Non-pigmented ciliary epithelial cell (primary cell): ENCODE results near the gene PABPC3.

Experiments used
- DNase-seq: peaks from one replicate; pipeline ENCODE4 v3.0.0-alpha.2; 2010; ENCODE audit warnings: low read depth

Gene PABPC3

DNA sequence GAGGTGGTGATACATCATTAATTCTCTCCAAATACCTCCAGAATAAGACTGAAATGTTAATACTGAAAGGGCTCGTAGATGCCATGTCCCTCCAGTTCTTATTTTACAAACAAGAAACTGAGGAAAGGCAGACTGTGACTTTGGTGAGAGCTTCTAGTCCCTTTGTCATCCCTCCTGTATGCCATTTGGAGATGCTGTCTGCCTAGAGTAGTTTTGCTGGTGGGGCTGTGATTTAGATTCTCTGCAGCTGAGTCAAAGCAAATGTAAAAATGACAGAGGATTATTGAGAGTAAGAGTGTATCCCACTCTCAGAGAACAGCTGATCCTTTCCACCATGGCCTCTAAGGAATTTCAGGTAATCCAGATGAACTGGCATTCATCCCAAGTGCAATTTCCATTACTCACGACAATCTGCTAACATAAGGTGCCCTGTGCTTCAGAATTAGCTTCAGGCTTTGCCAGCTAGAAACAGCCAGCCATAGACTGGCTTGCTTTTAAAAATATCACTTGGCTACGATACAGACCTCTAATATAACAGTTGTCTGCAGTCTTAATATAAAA, 16.8 kb downstream of the PABPC3 start:
- no peak for DNase-seq

DNA sequence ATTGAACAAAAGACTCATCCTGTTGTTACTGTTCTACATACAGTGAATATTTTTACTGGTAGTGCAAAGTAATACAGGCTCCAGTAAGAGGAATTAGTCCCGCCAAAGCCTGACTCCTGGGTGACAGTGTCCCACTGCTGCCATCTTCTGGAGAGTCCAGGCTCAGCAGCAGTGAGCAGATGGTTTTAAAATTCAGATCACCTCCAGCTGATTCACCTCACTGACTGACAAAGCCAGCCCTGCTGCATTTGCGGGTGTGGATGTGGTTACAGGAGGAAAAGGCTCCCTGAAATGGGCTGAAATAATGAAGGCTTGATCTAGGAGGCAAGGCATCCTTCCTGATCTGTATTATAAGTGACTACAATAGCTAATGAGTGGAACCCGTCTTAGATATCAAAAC, 18.3 kb downstream of the PABPC3 start:
- DNase-seq = peak; percentile 56

DNA sequence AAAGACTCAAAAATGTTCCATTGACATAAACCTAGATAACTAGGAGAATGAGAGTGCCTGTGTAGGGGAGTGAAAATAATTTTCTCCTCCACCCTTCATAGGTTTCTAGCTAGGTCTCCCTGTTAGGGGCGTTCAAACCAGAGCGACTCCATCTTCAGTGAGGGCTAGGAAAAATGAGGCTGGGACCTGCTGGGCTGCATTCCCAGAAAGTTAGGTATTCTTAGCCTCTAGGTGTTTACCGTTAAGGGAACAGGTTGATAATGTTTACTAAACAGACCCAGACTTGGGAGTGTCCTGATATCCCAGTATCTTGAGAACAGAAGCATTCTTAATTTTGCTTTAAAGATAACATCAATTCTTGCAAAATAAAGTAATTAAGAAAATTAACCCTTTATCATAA, 20.1 kb downstream of the PABPC3 start:
- no peak for DNase-seq

DNA sequence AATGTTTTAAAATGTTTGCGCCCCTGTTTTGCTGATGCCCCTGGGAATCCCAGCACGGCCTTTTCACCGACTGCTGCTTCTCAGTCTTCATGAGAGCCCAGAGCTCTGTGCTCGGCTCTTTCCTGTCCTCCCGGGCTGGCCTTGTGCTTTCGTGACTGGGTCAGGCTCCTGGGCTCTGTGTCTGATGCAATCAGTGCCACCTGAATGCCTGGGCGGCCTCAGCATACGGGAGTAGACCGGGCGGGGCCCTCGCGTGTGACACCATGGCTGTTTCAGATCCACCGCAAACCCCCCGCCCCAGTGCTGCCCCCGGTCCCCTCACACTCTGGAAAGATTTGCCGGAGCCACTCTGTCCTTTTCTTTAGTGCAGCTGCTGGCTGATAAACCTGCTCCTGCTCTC, 21.4 kb downstream of the PABPC3 start:
- DNase-seq = no peak

DNA sequence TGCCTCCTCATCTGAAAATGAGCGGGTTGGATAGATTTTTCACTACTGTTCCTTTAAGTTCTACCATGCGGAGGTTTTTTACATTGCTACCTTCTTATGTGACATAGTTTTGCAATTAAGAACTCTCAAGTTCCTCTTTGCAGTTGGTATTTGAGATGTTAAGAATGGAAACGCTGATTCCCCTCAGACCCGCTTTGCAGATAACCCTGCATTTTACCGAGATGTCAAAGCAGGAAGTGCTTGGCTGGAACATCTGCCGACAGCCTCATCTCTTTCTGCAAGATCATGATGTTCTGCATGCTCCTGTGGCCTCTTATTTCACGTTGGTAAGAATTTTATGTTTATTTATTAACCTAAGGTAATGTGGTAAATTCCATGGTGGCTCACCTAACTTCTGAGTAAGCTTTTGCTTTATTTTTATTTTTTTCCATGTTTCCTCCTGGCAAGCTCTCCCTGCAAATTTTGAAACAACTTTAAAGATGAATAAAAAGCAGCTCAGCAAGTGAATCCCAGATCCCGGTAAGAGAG, 22.5 kb downstream of the PABPC3 start:
- DNase-seq = no peak

DNA sequence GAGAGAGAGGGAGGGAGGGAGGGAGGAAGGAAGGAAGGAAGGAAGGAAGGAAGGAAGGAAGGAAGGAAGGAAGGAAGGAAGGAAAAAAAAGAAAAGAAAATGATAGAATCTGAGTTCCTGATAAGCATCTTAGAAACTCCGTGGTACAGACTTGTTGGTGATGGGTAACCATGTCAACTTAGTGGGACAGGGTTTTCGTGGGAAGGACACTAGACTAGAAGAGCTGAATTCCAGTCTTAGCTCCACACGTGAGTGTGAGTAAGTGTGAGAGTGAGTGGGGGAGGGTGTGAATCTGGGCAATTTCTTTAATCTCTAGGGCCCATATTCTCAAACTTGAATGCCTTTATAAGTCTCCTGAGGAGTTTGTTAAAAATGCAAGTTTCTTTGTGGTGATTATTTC, 35.0 kb downstream of the PABPC3 start:
- DNase-seq = no peak

DNA sequence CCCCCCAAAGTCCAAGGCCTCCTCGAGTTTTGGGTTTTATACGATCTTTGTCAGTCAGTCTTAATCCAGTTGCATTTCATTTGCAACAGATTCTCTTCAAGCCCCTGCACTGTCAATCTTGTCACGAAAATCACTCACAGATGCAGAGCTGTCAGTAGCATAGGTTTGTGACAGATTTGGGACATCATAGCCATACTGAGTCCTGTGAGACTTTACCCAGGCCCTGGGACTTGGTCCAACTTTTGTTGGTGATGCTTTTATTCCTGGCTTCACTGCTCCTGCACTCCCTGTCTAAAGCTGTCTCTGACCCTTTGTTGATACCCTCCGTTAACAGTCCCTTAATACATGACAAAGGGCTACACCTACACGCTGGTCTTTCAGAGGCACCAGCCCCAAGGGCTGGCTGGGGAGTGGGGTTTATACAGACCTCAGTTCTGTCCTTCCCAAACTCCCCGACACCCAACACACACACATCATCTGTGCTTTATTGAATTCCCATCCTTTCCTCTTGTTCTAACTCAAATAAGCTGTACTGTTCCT, 36.0 kb downstream of the PABPC3 start:
- DNase-seq = no peak

DNA sequence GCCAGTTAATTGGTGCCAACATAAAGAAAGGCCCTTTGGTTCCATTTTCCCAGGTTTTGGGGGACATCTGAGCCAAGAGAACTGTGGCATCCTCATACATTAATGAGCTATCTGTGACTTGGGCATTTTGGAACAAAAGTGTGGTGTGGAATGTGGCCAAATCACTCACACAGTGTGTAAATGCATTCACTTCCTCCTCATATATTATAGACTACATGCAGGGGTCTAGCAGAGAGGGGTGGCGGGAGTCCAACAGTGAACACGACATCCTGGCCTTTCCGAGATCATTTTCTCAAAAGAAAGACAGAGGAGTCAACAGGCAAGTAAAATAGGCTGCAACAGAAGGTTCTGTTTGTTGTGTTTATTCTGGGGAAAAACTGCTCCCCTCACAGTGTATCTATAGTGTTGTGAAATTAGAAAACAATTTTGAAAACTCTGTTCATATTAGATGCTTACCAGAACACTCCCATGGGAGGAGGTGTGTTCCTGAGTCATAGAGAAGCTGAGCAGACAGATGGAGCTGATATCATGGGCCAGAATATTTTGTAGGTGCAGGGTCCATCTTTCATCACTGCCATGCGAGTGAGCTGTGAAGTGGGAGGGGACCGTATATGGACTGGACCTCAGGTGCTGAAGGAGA, 36.9 kb downstream of the PABPC3 start:
- no peak for DNase-seq

DNA sequence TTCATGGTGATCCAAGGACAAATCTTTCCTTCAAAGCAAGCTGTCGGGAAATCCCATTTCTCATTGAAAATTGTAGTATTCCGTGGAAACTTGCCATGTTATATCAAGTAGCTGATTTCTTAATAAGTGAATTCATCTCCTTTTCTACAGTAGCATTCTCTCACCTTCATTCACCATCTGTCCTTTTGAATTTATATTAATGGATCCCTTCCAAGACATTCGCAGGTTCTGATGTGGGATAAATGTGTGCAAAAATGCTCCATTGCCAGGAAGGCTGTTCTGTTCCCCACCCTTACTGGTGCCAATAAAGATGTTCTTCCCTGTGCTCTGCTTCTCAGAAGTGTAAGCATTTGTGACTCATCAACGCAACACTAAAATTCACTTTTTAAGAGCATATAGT, 40.0 kb downstream of the PABPC3 start:
- no peak for DNase-seq

DNA sequence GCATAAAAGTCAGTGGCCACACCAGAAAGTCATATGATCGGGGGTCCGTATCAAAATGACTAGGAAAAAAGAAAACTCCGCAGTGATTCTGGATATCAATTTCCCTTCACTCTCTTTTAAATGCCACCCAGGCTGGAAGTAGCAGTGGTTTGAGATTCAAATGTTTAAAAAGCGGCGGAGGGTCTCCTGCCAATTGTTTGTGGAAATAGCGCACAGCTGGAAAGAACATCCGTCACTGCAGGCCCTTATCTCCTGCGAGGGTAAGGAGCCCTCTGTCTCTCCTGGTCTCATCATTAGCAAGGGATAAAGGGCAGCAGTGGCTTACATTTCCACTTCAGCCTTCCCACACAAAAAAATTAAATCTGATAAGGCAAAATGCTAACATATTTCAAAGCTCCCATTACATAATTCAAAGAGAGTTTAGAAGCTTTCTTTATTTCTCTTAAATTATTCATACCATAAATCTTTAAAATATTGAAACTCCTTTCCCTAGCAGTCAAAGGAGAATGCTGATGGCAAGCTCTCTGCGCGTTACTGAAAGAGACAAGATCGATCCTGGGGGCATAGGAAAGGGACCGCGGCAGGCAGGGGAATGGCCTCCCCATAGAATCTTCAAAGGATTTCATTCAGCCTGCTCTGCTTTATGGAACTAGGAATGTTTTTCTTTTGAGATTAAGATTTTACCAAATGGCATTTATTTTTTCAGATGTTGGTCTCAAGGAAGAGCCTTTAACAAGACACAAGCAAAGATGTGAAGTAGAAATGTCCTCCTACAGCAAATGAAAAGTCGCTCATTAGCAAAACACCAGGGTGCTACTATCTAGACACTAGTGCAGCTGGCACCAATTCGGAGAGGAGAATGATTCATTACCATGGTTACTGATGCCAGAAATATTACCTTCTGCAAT, 41.2 kb downstream of the PABPC3 start:
- no peak for DNase-seq

DNA sequence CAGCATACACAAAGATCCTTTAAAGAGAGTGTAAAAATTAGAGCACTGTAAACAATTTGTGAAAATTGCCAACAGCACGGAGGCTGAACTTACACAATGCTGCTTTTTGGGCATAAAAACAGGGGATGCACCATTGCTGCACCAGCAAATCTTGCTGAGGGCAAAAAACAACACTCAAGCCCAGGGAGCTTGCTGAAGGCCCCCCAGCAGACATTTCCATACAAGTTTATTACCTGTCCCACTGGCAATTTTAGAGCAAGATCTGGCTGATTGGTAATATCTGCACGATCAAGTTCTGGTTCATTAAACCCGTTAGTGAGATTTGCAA, 41.8 kb downstream of the PABPC3 start:
- DNase-seq = no peak

DNA sequence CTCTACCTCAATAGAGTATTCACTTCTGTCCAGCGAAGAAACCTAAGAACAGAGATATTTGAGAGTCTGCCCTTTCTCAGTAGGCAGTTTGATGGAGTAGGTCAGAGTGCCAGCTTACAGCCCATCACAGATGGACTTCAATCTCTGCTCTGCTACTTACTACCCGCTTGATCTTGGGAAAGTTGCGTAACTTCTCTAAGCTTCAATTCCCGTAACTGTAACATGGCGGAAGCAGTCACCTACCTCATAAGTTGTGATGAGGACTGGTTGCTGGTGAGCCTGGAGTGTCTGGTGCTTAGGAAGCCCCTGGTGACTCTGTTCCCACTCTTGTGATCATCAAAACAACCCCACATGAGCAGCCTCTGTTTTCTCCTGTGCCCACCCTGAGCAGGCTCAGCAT, 45.1 kb downstream of the PABPC3 start:
- no peak for DNase-seq

DNA sequence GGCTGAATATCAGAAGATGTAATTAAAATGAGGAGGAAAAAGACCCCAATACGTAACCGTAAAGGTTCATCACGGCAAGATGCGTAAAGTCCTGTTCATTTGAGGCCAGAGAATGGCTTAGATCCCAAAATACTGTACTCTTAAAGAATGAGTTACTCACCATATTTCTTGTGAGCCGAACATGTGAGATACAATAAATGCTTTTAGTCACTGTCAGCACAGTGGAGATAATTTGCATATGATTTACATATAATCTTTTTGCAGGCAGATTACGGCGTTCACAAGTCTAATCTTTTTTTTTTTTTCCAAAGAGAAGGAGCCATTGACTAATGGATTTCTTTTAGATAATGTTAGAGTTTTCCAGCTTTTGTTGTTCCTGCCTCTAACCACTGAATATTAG, 47.8 kb downstream of the PABPC3 start:
- no peak for DNase-seq

DNA sequence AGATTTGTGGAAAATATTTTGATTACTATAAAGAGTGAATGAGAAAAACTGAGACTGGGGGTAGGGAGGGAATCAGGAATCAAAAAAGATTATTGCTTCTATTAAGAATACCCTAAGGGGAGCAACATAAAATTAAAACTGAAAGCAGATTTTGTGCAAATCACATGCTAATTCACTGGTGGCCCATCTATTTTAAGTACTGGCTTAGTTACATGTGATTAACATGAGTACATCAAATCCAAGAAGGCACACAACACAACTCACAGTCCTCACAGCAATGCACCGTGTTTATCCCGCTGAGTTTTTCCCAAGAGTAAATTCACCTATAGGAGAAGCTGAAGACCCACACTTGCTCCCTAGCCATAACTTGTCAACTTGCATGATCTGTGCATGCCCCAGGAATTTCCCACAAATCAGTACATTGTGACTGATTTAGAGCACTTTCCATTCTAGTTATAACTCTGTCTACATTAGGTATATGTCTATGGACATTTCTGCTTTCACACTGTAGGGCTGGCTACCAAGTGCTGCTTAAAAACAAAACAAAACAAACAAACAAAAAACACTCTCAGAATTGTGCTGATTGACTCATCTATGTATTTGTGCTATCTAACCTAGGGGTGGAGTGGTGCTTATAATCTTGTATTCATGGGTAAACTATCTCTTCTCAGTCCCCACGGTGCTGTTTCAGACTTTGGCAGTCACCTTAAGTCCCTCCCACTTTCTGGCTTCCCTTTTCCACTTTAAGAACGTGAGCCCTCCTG, 51.9 kb downstream of the PABPC3 start:
- no peak for DNase-seq

DNA sequence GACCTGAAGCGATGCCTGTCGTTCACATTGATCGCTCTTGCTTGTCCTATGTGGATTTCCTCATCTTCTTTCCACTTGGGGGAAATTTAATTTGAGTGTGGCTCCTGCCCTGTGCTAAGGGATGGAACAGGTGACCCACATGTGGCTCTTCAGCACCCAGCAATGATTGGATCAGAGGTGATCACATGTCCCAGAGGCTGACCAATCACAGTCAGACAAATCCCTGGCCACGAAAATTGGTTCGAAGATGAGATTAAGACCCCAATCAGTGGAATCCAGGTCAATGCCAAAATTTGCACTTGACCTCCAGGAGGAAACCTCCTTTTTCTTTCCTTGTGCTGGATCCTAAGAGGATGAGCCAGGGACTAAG, 52.5 kb downstream of the PABPC3 start:
- no peak for DNase-seq
